SH-SY5Y (cell line): ENCODE data around the gene CD40LG.

ENCODE experiments used
- GATA2 ChIP-seq: IDR thresholded peaks from 2 replicates; pipeline ENCODE4 v1.6.1; 2011; ENCODE audit warnings: mild to moderate bottlenecking, low read depth, low read length
- GATA3 ChIP-seq: IDR thresholded peaks from 2 replicates; pipeline ENCODE4 v1.6.1; 2011; ENCODE audit warnings: low read depth, mild to moderate bottlenecking, low read length, moderate library complexity

DNA sequence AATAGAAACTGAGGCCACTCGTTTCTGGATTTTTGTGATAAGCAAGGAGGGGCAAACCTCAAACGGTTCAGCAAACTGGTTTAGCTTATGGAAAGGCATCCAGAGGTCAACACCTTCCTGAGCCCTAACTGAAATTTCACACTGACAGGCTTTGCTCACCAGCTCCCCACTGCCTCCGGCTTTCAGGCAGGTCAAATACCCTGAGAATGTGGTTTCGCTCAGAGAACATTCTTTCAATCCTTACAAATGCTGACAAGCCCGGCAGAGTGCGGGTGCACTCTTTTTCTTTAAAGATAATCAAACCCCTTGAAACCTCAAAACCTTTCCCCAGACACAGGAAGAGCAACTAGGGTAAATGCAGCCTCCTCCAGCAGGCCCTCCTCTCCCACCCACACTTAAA lies 41.5 kb downstream of the CD40LG start:
- TF ChIP-seq GATA3 (no peak), GATA2 (no peak)
